HL-60 (cell line): ENCODE measurements around the gene COL6A2.

Experiments
- DNase-seq, 2 experiments: peaks; one replicate each; pipeline ENCODE4 v3.0.0-alpha.2; 2010 to 2020; ENCODE audit warnings: low read depth in 1 of 2, low spot score in 1 of 2
- H3K27ac ChIP-seq: fragments of 250-450 bp; sonication (Bioruptor Pico); replicated peaks from 2 replicates; pipeline ENCODE4 v1.5.1; 2020; ENCODE audit warnings: mild to moderate bottlenecking, moderate library complexity
- H3K27me3 ChIP-seq: fragments of 250-450 bp; sonication (Bioruptor Pico); 2 replicates; pipeline ENCODE4 v1.5.1; 2021; ENCODE audit warnings: mild to moderate bottlenecking, moderate library complexity; ENCODE audit not compliant: insufficient read depth, poor library complexity, severe bottlenecking
- H3K4me3 ChIP-seq: replicated peaks from 2 replicates; pipeline ENCODE4 v1.5.1; 2011; ENCODE audit warnings: mild to moderate bottlenecking, control low read depth, low read length; ENCODE audit not compliant: insufficient read depth
- CTCF ChIP-seq: IDR thresholded peaks from one replicate; pipeline ENCODE4 v1.5.1; 2011; ENCODE audit warnings: low read length, control low read depth, inconsistent platforms; ENCODE audit not compliant: insufficient read depth
- GABPA ChIP-seq: IDR thresholded peaks from 2 replicates; pipeline ENCODE4 v1.6.1; 2012; ENCODE audit warnings: low read depth
- POLR2AphosphoS5 ChIP-seq: IDR thresholded peaks from 2 replicates; pipeline ENCODE4 v1.6.1; 2012; ENCODE audit warnings: low read depth
- REST ChIP-seq: IDR thresholded peaks from 2 replicates; pipeline ENCODE4 v1.6.1; 2012; ENCODE audit warnings: low read depth; ENCODE audit not compliant: insufficient replicate concordance
- SPI1 ChIP-seq: IDR thresholded peaks from 2 replicates; pipeline ENCODE4 v1.6.1; 2012; ENCODE audit warnings: low read depth, mild to moderate bottlenecking, borderline replicate concordance

COL6A2 gene

GRCh38 chr21:46154955-46155513 lies 57.1 kb downstream of the COL6A2 start:
- no peak for DNase-seq
- no peaks in the 10 kb centered on the region for H3K27me3 ChIP-seq
- TF ChIP-seq SPI1 (no peak), GABPA (no peak), REST (no peak), POLR2AphosphoS5 (no peak), CTCF (no peak)
- no peak overlapping the region for H3K4me3 ChIP-seq
- H3K27ac ChIP-seq = no peak overlapping the region

- H3K27me3 ChIP-seq = no peaks in the 10 kb centered on the region
- no peak for DNase-seq
- TF ChIP-seq REST (no peak), CTCF (no peak), SPI1 (no peak), GABPA (no peak), POLR2AphosphoS5 (no peak)
- no peak within 1 kb of the TSS for H3K27ac ChIP-seq
- H3K4me3 ChIP-seq = no peak within 1 kb of the TSS
These were observed 57.8 kb downstream of the COL6A2 start, which contains the start of gene FTCD for GRCh38 chr21:46155514-46156377. FTCD (minus strand) TSS chr21:46155579; CDS start chr21:46155523, 56 bp downstream.

GRCh38 chr21:46156378-46156645 lies 58.4 kb downstream of the COL6A2 start:
- no peak for DNase-seq
- Histone ChIP-seq H3K4me3 (no peak overlapping the region), H3K27ac (no peak overlapping the region), H3K27me3 (no peaks in the 10 kb centered on the region)
- no peak for TF ChIP-seq POLR2AphosphoS5

- TF ChIP-seq SPI1 (no peak), GABPA (no peak), REST (no peak)
- H3K27me3 ChIP-seq = no peaks in the 10 kb centered on the region
- H3K27ac ChIP-seq = no peak overlapping the region
- DNase-seq = no peak
- no peak overlapping the region for H3K4me3 ChIP-seq
These were observed 58.8 kb downstream of the COL6A2 start for GRCh38 chr21:46156678-46157077.
